Sigmoid colon (tissue), 4 donors: ENCODE data around the gene DNAJC6.

ENCODE experiments used
- EP300 ChIP-seq, 4 donors: sonication (generic); formaldehyde crosslinking; IDR thresholded peaks; one replicate each; pipeline ENCODE4 v1.6.1; 2017; ENCODE audit warnings: antibody characterized with exemption in 4 of 4
- POLR2A ChIP-seq, 2 donors: fragments of 450-650 bp; IDR thresholded peaks; one replicate each; pipeline ENCODE4 v1.6.1; 2016; ENCODE audit warnings: antibody characterized with exemption in 2 of 2, mild to moderate bottlenecking in 2 of 2, moderate library complexity in 2 of 2
- TF ChIP-seq, protein P1 (sequence below), 4 experiments: fragments of 450-650 bp in 3 of 4; fragments of 200-600 bp in 1 of 4; IDR thresholded peaks; one replicate each; pipeline ENCODE4 v1.5.1; 2016 to 2019; ENCODE audit warnings: antibody characterized with exemption in 4 of 4, mild to moderate bottlenecking in 3 of 4, moderate library complexity in 2 of 4

DNA sequence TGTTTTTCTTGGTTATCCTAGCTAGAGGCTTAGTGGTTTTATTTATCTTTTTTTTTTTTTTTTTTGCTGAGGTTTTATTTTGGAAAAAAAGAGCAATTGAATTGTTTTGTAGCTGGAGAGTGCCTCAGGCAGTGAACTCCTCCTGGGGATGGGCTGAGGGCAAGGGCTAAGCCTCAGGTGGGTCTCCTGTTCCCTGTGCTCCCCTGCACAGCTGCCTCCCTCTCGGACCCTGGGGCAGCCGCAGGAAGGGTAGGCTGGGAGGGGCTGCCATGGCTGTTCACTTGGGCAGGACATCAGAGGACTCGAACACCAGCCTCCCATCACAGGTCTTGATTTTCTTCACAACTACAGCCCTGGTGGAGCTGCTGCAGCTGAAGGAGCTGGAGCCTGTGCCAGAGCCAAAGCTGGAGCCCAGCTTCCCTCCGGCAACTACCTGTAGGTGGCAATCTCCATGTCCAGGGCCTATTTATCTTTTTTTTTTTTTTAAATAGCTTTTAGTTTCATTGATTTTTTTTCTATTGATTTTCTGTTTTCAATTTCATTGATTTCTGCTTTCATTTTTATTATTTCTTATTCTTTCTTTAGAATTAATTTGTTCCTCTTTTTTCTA is 140.0 kb downstream of the DNAJC6 start:
- TF ChIP-seq, protein P1, sequence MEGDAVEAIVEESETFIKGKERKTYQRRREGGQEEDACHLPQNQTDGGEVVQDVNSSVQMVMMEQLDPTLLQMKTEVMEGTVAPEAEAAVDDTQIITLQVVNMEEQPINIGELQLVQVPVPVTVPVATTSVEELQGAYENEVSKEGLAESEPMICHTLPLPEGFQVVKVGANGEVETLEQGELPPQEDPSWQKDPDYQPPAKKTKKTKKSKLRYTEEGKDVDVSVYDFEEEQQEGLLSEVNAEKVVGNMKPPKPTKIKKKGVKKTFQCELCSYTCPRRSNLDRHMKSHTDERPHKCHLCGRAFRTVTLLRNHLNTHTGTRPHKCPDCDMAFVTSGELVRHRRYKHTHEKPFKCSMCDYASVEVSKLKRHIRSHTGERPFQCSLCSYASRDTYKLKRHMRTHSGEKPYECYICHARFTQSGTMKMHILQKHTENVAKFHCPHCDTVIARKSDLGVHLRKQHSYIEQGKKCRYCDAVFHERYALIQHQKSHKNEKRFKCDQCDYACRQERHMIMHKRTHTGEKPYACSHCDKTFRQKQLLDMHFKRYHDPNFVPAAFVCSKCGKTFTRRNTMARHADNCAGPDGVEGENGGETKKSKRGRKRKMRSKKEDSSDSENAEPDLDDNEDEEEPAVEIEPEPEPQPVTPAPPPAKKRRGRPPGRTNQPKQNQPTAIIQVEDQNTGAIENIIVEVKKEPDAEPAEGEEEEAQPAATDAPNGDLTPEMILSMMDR (IDR thresholded peaks at IDR 0.05), result no peak
- TF ChIP-seq POLR2A (IDR thresholded peaks at IDR 0.05) (no peak), EP300 (IDR thresholded peaks at IDR 0.05) (no peak)
